Measurements from ENCODE around the gene ABCB4.

- TF ChIP-seq EZH2 (IDR thresholded peaks at IDR 0.05; ENCODE audit: low read depth, low read length, severe bottlenecking) (no peak), CTCF (IDR thresholded peaks at IDR 0.05; ENCODE audit: control extremely low read depth in 1 of 3, insufficient read depth in 1 of 3, low read depth in 1 of 3, low read length in 3 of 3) (no peak), ATF3 (IDR thresholded peaks at IDR 0.05; ENCODE audit: insufficient read depth, low read depth, low read length) (no peak), MAFK (IDR thresholded peaks at IDR 0.05; ENCODE audit: low read depth, low read length) (no peak), PHF8 (conservative IDR thresholded peaks at IDR 0.05; ENCODE audit: low read depth, low read length) (no peak), CBX5 (IDR thresholded peaks at IDR 0.05; ENCODE audit: low read depth, low read length) (no peak), HDAC2 (IDR thresholded peaks at IDR 0.05; ENCODE audit: borderline replicate concordance in 1 of 2, low read depth in 2 of 2, low read length in 2 of 2) (no peak), GTF2F1 (IDR thresholded peaks at IDR 0.05; ENCODE audit: borderline replicate concordance, low read depth, low read length) (no peak), ATF2 (IDR thresholded peaks at IDR 0.05; ENCODE audit: low read length) (no peak), JUN (IDR thresholded peaks at IDR 0.05; ENCODE audit: low read depth, low read length) (no peak), CREB1 (IDR thresholded peaks at IDR 0.05) (no peak), FOSL1 (IDR thresholded peaks at IDR 0.05; ENCODE audit: insufficient read depth, low read depth, low read length) (no peak)
Observed at GRCh38 chr7:87369216-87369615, 106.3 kb downstream of the ABCB4 start.
